HG03457 (cell line): ENCODE measurements around the gene C3orf18.
"Not testable (repeated sequence)": the region's sequence is repeated elsewhere in the genome, so short reads cannot be mapped to it uniquely, and the experiment has no call there.

ENCODE experiments used
- ATAC-seq: cut with Tn5 transposase; IDR thresholded peaks from one replicate; pipeline ENCODE4 v1.9.1; 2021; ENCODE audit warnings: moderate number of reproducible peaks; ENCODE audit not compliant: unreplicated experiment

Gene C3orf18

DNA sequence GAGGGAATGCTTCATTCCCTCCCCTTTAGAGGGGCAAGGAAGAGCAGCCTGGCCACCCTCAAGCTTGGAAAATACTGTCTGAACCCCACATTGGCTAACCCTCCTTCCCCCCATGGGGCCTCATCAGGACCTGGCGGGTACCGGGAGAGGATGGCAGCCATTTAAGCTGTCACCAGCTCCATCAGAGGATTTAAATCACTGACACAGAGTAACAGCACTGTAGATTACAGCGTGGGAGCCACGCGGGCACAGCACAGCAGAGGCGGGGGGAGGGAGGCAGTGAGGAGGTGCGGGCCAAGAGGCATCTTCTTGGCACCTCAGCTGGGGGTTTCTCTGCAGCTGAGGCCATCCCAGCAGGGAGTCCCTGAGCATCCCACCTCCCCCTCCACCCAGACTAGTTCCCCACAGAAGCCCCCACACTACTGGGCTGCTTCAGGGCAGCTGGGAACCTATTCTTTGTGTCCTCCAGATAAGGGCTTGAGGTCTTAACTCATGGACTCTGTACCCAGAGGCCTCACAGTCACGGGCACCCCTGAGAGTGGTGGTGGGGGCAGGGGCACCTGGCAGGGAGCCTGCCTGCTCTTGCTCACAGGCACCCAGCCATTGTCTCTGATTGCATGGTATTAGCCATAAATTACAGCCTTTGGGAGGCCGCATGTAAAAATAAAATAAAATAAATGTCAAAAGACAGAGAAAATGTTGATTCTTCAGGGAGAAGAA is 42.2 kb downstream of the C3orf18 start:
- no peak for ATAC-seq

DNA sequence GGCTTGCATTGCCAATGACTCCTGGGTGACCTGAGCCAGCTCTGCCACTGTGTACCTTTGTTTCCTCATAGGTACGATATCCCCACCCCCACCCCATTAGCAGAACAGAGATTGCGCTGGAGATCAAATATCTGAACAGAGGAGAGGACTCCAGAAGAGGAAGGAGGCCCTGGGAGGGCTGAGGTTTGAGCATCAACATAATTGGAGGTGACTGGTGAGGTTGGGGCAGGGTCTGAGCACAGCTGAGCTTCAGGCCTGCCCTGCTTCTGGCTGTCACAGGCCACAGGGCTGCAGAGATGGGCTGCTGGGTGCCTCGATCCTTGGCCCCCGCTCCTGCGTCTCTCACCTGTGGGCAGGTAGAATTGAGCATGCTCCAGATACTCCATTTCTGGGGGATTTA is 42.8 kb downstream of the C3orf18 start:
- no peak for ATAC-seq

DNA sequence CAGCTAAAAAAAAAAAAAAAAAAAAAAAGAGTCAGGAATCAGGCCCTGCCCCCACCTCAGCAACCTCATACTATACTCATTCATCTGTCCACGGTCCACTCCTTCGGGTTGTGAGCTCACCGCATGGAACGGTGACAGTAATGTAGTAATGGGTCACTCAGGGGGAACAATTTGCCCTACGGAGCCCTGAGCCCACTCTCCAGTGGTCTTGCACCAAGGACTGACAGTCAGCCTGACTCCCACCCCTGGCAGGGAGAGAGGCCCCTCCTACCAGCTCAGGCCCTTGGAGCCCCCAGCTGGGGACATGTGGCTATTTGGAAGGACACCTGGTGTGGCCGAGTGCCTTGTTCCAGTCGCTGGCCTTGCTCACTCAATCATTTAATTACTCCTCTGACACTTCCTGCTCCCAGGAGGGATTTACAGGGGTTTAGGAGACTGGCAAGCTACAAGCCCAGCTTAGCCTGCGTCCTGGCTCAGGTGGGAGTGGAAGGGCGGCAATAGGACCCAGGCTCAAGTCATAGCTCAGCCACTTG is 44.2 kb downstream of the C3orf18 start:
- ATAC-seq = no peak

DNA sequence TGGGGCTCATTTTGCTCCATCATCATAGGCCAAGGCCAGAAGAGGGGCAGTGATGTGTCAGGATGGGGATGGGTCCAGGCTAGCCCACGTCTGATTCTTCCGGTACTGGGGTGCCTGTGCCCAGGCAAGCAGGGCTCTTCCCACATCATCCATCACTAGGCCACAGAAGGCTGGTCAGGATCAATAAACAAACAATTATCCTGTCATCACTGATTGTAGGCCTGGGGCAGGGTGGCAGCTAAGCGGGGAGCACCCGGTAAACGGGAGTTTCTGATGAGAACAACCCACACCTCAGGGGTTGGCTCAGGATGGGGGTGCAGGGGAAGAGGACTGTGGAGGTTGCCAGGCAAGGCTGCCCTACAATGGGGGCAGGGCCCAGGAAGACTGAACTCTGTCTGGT is 46.0 kb downstream of the C3orf18 start:
- ATAC-seq = no peak

DNA sequence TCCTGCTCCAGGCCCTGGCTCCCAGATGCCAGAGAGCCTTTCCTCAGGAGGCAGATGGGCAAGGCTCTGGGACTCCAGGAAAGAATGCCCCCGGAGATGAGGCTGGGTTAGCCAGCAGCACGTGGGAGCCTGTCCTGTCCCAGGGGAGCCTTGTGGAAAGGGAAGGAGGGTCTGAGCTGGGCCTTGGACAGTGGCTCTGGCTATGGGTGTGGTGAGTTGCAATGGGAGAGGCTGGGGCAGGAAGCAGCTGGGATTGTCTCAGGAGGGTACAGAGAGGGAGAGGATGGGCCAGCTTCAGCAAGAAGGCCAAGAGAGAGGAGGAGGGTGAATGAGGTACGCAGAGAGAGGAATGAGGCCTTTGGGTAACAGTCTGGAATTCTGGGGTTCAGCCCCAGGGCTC is 46.7 kb downstream of the C3orf18 start:
- ATAC-seq = no peak

DNA sequence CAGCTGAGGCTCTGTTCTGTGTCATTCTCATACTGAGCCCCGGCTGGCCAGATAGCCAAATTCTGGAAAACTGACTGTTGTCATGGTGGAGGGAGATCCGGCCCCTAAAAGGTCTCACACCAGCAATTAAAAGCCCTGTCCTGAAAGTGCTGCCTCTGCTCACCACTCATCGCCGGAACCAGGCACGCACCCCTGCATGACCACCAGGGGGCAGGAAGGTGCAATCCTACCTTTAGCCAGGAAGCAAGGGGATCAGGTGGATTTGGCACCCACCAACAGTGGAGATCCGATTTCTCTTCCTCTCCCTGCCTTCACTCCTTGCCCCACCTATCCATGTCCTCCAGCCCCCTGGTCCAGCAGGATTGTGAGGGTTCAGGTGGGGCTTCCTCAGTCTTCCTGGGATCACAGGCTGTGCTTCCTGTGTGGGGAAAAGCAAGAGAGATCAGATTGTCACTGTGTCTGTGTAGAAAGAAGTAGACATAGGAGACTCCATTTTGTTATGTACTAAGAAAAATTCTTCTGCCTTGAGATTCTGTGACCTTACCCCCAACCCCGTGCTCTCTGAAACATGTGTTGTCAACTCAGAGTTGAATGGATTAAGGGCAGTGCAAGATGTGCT is 48.0 kb downstream of the C3orf18 start:
- no peak for ATAC-seq

GRCh38 chr3:50518436-50518835 is 49.1 kb downstream of the C3orf18 start:
- ATAC-seq = no peak

DNA sequence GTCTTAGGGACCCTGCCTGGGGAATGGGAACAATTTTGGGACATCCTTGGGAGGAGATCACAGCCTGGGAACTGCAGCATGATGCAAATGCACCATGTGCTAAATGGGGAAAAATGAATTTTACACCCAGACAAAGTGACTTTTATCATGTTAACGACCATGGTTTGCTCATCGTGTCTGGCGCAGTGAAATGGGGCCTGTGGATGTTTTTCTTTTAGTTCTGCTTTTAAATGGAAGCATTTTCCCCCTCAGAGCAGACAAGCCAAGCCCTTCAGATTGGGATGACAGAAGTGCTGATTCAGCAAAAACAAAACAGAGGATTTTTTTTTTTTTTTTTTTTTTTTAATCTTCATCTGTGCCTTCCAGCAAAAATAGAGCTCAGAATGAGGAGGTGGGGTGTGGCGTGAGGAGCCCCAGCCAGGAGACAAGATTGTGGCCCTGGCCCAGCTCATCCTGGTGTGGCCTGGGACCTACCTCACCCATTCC is 49.8 kb downstream of the C3orf18 start:
- ATAC-seq = no peak

DNA sequence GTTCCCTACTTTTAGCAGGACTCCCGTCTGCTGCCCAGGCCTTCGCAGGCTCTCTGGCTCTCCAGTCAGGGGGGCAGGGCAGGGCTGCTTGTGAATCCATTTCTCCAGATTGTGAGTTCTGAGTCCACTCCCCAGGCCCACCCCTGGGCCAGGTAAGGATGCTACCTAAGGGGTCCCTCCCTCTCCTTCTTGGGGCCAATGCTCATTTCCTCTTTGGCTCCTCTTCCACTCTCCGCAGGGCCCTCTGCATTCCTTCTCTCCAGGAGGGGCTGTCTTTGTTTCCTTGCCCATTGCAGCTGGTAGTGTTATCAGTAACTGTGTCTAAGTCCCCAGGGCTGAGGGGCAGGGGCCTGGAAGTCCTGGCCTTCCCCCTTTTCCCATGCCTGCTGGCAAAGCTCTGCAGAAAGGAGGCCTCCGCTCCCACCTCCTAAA is 51.1 kb downstream of the C3orf18 start:
- ATAC-seq = no peak

- ATAC-seq = no peak
Observed at GRCh38 chr3:50515565-50516439, 51.7 kb downstream of the C3orf18 start.

- not testable (repeated sequence) for ATAC-seq
Observed at GRCh38 chr3:50512908-50513307, 54.6 kb downstream of the C3orf18 start.

DNA sequence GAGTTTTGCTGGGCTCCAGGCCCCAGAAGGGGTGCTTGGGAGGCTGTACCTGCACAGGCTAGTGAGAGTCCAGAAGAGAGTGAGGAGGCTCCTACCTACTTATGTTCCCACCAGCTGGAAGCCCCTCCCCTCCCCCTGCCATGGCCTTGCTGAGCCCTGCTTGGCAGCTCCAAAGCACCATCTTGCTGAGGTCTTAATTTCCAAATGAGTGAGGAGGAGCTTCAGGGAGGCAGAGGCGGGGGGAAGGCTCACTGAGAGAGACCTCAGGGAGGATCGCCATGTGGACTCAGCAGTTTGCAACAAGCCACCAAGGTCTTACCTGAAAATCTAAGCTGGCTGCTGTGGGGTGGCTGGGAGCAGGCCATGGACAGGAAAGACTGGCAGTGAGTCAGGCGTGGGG is 55.4 kb downstream of the C3orf18 start:
- ATAC-seq = no peak

GRCh38 chr3:50510325-50510724 is 57.2 kb downstream of the C3orf18 start:
- ATAC-seq = no peak

- ATAC-seq = no peak
Observed at GRCh38 chr3:50509715-50510114, 57.8 kb downstream of the C3orf18 start.

DNA sequence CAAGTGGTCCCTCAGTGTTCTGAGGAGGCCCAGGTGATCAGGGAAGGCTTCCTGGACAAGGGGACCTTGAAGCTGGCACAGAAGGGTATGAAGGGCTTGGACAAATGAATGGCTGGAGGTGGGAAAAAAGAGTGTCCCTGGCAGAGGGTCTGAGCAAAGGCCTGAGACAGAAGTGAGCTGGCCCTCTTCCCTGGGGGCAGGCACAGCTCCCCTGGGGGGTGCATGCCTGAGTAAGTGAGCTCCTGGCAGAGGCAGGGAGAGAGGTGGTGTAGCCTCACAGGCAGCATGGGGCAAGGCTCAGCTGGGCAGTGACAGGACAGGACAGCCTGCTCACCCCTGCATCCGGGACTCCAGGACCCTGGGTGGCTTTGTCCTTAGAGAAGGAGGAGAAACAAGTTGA is 58.7 kb downstream of the C3orf18 start:
- no peak for ATAC-seq
